ENCODE data around the gene WIZ. TPM values are rescaled to one million over a fixed set of nuclear protein-coding genes. Genes with fewer than 3 reads are reported as not detected.

WIZ gene
- total and polyA plus RNA-seq, 2 of the 4 experiments (the other 2 are of a cell fraction): 0.90 to 27.1 TPM

GRCh38 chr19:15439078-15439799, 10.5 kb downstream of the WIZ start:
- Histone ChIP-seq H3K18ac (ENCODE audit: low read depth, low read length) (no peak overlapping the region), H4K91ac (ENCODE audit: insufficient read depth, low read depth, low read length) (no peak overlapping the region), H2BK15ac (ENCODE audit: low read depth, low read length) (no peak overlapping the region), H2AFZ (replicated peaks; ENCODE audit: low read length, poor library complexity) (no peak overlapping the region), H3K56ac (ENCODE audit: extremely low read depth, insufficient read depth, low read length) (no peak overlapping the region), H4K20me1 (ENCODE audit: insufficient read depth, low read length) (no peaks in the 10 kb centered on the region), H3K4ac (ENCODE audit: low read depth, low read length) (no peak overlapping the region), H3K4me3 (ENCODE audit: insufficient read depth, low read depth, low read length) (no peak overlapping the region), H3K9me1 (ENCODE audit: insufficient read depth, low read length) (no peaks in the 10 kb centered on the region), H3K79me1 (ENCODE audit: low read depth in 1 of 2, low read length in 2 of 2) (no peaks in the 10 kb centered on the region; a peak in 1 of 4 replicates), H3K27ac (ENCODE audit: insufficient read depth, low read length) (no peak overlapping the region), H3K9me3 (ENCODE audit: control insufficient read depth, insufficient read depth, low read length) (no peaks in the 10 kb centered on the region), H2BK5ac (ENCODE audit: low read depth, low read length, poor library complexity, severe bottlenecking) (no peak overlapping the region), H3K14ac (replicated peaks; ENCODE audit: low read depth, low read length) (no peak overlapping the region), H3K4me1 (ENCODE audit: control insufficient read depth, insufficient read depth, low read length) (peaks cover 13% of the 10 kb centered on the region), H3K23ac (ENCODE audit: low read depth, low read length) (no peak overlapping the region), H3K27me3 (ENCODE audit: control insufficient read depth, insufficient read depth, low read length) (no peaks in the 10 kb centered on the region), H3K36me3 (ENCODE audit: control insufficient read depth, insufficient read depth, low read length) (no peaks in the 10 kb centered on the region), H4K5ac (ENCODE audit: low read depth, low read length) (no peak overlapping the region), H2AK5ac (ENCODE audit: low read depth, low read length) (no peak overlapping the region), H3K9ac (ENCODE audit: low read depth, low read length) (no peak overlapping the region), H2BK20ac (ENCODE audit: low read depth, low read length) (no peak overlapping the region), H2AK9ac (replicated peaks; ENCODE audit: low read depth, low read length, poor library complexity) (no peak overlapping the region), H4K8ac (ENCODE audit: low read depth in 2 of 2, low read length in 2 of 2) (no peak overlapping the region), H3K4me2 (ENCODE audit: low read depth, low read length) (no peak overlapping the region), H2BK120ac (ENCODE audit: low read depth, low read length) (no peak overlapping the region)
- ChIA-PET POLR2A (ENCODE audit: unreplicated experiment) (no interaction called here), CTCF (no interaction called here)
- ATAC-seq (ENCODE audit: low read depth) (no peak), DNase-seq (no peak)
- intact Hi-C loops (cut with micrococcal nuclease) (loop anchor here (5.0 kb wide), 1 partner anchor 347 kb away; no protein-coding TSS in a partner anchor), dilution Hi-C loops (cut with HindIII; ENCODE audit: low sequenced_read_pairs, unreplicated experiment) (no loop called here), in situ Hi-C loops (cut with MboI; ENCODE audit: low sequenced_read_pairs) (loop anchor here (25.0 kb wide), 1 partner anchor 877 kb away; the partner anchor contains the start of gene NDUFB7)
- 80% methylated on average over 13 of the region's 25 CpGs; no CpG with 5 or more reads in 1 of the 2 experiments for WGBS, 2 experiments (ENCODE audit: extremely low coverage in 2 of 2, insufficient read length in 1 of 2)
- TF ChIP-seq POLR2A (IDR thresholded peaks at IDR 0.05; ENCODE audit: low read depth, low read length) (no peak), BHLHE40 (IDR thresholded peaks at IDR 0.05; ENCODE audit: low read depth, low read length) (no peak), FOS (IDR thresholded peaks at IDR 0.05; ENCODE audit: low read depth, low read length) (no peak), RCOR1 (IDR thresholded peaks at IDR 0.05; ENCODE audit: insufficient replicate concordance, low read length) (no peak), MXI1 (IDR thresholded peaks at IDR 0.05; ENCODE audit: borderline replicate concordance, low read depth, low read length) (no peak), CHD1 (IDR thresholded peaks at IDR 0.05; ENCODE audit: low read depth, low read length) (no peak), RAD21 (IDR thresholded peaks at IDR 0.05; ENCODE audit: low read length) (no peak), CTCF (conservative IDR thresholded peaks at IDR 0.05; ENCODE audit: low read depth, low read length) (no peak), CEBPB (IDR thresholded peaks at IDR 0.05; ENCODE audit: low read depth, low read length) (no peak), SMC3 (IDR thresholded peaks at IDR 0.05; ENCODE audit: low read depth, low read length) (no peak), ELK1 (IDR thresholded peaks at IDR 0.05; ENCODE audit: borderline replicate concordance, low read depth, low read length) (no peak), MAFK (IDR thresholded peaks at IDR 0.05; ENCODE audit: low read depth, low read length) (no peak), NFE2L2 (IDR thresholded peaks at IDR 0.05; ENCODE audit: low read depth, low read length) (no peak), USF2 (IDR thresholded peaks at IDR 0.05; ENCODE audit: low read depth, low read length) (no peak), MAZ (IDR thresholded peaks at IDR 0.05; ENCODE audit: borderline replicate concordance, low read depth, low read length) (no peak), RFX5 (IDR thresholded peaks at IDR 0.05; ENCODE audit: low read depth, low read length) (no peak)
- no TSS peak for BruUV-seq (replicated peaks)

Measured in IMR-90 (cell line).